ENCODE results near the gene FLYWCH1.
"Not testable (repeated sequence)": the region's sequence is repeated elsewhere in the genome, so short reads cannot be mapped to it uniquely, and the experiment has no call there.

DNA sequence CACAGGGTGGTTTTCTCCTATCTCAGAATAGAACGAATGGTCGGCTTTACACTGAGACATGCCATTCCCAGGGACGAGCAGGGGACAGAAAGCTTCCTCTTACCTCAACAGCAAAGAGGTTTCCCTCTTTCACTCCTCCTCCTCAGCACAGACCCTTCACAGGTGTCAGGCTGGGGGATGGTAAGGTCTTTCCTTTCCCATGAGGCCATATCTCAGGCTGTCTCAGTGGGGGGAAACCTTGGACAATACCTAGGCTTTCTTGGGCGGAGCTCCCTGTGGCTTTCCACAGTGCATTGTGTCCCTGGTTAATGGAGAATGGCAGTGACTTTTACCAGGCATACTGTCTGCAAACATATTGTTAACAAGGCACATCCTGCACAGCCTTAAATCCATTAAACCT, 16.4 kb downstream of the FLYWCH1 start:
- not testable (repeated sequence) for TF ChIP-seq FOXK2 (IDR thresholded peaks at IDR 0.05); ELF4 (IDR thresholded peaks at IDR 0.05); FOXM1 (IDR thresholded peaks at IDR 0.05; ENCODE audit: borderline replicate concordance)
